Ovary (tissue), 9 donors: ENCODE results near the gene SMC1B. TPM values are rescaled to one million over a fixed set of nuclear protein-coding genes. Genes with fewer than 3 reads are reported as not detected.

ENCODE experiments used
- DNase-seq, 5 donors: peaks; one replicate each; pipeline ENCODE4 v3.0.0-alpha.2; 2019 to 2020
- H3K27ac ChIP-seq, 2 donors: fragments of 200-600 bp; one replicate each; pipeline versions ENCODE4 v1.5.1 to v1.8.0; 2019 to 2022
- H3K27me3 ChIP-seq: fragments of 200-600 bp; one replicate; pipeline ENCODE4 v1.8.0; 2022
- H3K36me3 ChIP-seq: fragments of 200-600 bp; sonication (generic); one replicate; pipeline ENCODE4 v1.5.1; 2019
- H3K4me1 ChIP-seq: one replicate; pipeline ENCODE4 v1.8.1; 2013; ENCODE audit warnings: mild to moderate bottlenecking, moderate library complexity; ENCODE audit not compliant: insufficient read depth
- H3K4me3 ChIP-seq: fragments of 200-600 bp; sonication (generic); one replicate; pipeline ENCODE4 v1.5.1; 2017
- H3K9me3 ChIP-seq, 2 donors: fragments of 200-600 bp in 1 of 2; sonication (generic) in 1 of 2; one replicate each; pipeline versions ENCODE4 v1.5.1 to v1.8.1; 2013 to 2019; ENCODE audit warnings: mild to moderate bottlenecking in 1 of 2, moderate library complexity in 1 of 2
- EP300 ChIP-seq: sonication (generic); formaldehyde crosslinking; IDR thresholded peaks from one replicate; pipeline ENCODE4 v1.6.1; 2017; ENCODE audit warnings: antibody characterized with exemption
- POLR2A ChIP-seq: fragments of 450-650 bp; IDR thresholded peaks from one replicate; pipeline ENCODE4 v1.6.1; 2017; ENCODE audit warnings: antibody characterized with exemption, mild to moderate bottlenecking, moderate library complexity
- WGBS, 3 donors: extraction: QIAGEN DNeasy Blood & Tissue Kit in 1 of 3; methylation state at CpG; one replicate each; pipeline versions ENCODE4 v1.1.5 to v1.1.7; 2013 to 2017; 5-methylcytosine and 5-hydroxymethylcytosine counted together
- intact Hi-C, 4 donors: fragments of 100-400 bp; cut with DNase I; formaldehyde crosslinking; loops; one replicate each; pipeline versions ENCODE4 v1.11.0 to v1.15.1; 2022 to 2023
- polyA plus RNA-seq, 2 donors: library from polyadenylated mRNA; stranded (reverse); fragments of 200-250 nt in 1 of 2; fragments of 350-450 nt in 1 of 2; fragmentation: Illumina TruSeq in 1 of 2; extraction: RNeasy Lipid Tissue Mini Kit (QIAGEN cat#74804) in 1 of 2; gene quantifications; one replicate each; pipeline ENCODE4 v1.2.3, GENCODE V29; 2013 to 2014
- total RNA-seq, 7 donors: library from RNA; depleted of rRNA in 2 of 7; stranded (reverse); fragments of >200 nt in 2 of 7; fragmentation: NEBNext Ultra II Directional in 3 of 7; extraction: Animal tissue kit (Norgen Biotek cat#: 25700) in 3 of 7; gene quantifications; one replicate each; pipeline versions ENCODE4 v1.1.0 to v1.2.4, GENCODE V29; 2016 to 2023
- TF ChIP-seq, protein P1 (sequence below), 3 donors: fragments of 450-650 bp in 2 of 3; fragments of 200-600 bp in 1 of 3; IDR thresholded peaks; one replicate each; pipeline versions ENCODE4 v1.5.1 to v1.8.0; 2016 to 2022; ENCODE audit warnings: antibody characterized with exemption in 3 of 3, mild to moderate bottlenecking in 1 of 3
- donor health status: DM: no; HTN: no; CAD: no; lungs with moderate emphysema.
- donor health status: DM: no; HTN: no; CAD: no.
- donor health status: Bipolar disorder and iron deficiency.
- donor health status: DM: yes; HTN: yes; CAD: no.
- donor health status: DM: no; HTN: no; CAD: no.
- donor health status: DM: yes; HTN: yes; CAD: no.

The SMC1B gene
- total and polyA plus RNA-seq, 9 donors = 0.04 to 0.05 TPM; not detected in 7

DNA sequence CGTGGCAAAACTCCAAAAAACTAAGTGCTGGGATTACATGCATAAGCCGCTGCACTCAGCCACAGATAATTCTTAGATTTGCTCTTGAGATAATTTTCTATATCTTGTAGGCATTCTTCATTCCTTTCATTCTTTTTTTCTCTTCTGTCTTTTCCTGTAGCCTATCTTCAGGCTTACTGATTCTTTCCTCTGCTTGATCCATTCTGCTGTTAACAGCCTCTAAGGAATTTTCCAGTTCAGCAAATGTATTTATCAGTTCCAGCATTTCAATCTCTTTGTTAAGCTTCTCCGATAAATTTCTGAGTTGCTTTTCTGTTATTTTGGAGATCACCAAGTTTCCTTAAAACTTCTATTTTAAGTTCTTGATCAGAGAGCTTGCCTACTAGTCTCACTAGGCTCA, 46.7 kb downstream of the SMC1B start:
- TF ChIP-seq, protein P1, sequence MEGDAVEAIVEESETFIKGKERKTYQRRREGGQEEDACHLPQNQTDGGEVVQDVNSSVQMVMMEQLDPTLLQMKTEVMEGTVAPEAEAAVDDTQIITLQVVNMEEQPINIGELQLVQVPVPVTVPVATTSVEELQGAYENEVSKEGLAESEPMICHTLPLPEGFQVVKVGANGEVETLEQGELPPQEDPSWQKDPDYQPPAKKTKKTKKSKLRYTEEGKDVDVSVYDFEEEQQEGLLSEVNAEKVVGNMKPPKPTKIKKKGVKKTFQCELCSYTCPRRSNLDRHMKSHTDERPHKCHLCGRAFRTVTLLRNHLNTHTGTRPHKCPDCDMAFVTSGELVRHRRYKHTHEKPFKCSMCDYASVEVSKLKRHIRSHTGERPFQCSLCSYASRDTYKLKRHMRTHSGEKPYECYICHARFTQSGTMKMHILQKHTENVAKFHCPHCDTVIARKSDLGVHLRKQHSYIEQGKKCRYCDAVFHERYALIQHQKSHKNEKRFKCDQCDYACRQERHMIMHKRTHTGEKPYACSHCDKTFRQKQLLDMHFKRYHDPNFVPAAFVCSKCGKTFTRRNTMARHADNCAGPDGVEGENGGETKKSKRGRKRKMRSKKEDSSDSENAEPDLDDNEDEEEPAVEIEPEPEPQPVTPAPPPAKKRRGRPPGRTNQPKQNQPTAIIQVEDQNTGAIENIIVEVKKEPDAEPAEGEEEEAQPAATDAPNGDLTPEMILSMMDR (IDR thresholded peaks at IDR 0.05) = no peak
- TF ChIP-seq EP300 (no peak), POLR2A (no peak)
- H3K36me3 ChIP-seq = no peaks in the 10 kb centered on the region
- no peak for DNase-seq
- 84 to 86% (median 84%) methylated on average over 3 of the region's 3 CpGs for WGBS, 3 donors
- no peaks in the 10 kb centered on the region for H3K4me1 ChIP-seq
- H3K27me3 ChIP-seq = no peaks in the 10 kb centered on the region
- no peak overlapping the region for H3K27ac ChIP-seq
- peaks cover 0 to 7% of the 10 kb centered on the region in 2 donors for H3K9me3 ChIP-seq
- intact Hi-C loops = no loop called here
- H3K4me3 ChIP-seq = no peak overlapping the region

DNA sequence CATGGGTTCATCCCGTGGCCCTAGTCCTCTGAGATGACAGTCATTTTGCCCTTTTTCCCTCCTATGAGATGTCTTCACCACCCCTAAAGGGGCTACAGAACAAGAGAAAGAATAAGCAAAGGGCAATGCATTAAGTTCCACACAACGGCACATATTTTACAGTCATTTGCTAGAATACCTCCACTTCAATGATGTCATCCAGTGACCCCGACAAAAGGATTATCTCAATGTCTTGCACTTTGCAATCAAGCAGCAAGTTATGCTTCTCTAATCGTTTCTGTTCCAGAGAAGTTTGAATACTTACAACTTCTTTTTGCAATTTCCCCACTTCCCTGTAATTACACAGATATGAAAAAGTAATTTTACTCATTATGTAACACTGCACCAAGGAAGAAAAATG, 53.8 kb downstream of the SMC1B start:
- Histone ChIP-seq H3K4me1 (no peaks in the 10 kb centered on the region), H3K9me3 (no peaks in the 10 kb centered on the region), H3K27ac (no peak overlapping the region), H3K36me3 (no peaks in the 10 kb centered on the region), H3K27me3 (no peaks in the 10 kb centered on the region), H3K4me3 (no peak overlapping the region)
- intact Hi-C loops = no loop called here
- no peak for DNase-seq
- TF ChIP-seq POLR2A (no peak), EP300 (no peak)
- TF ChIP-seq, protein P1 (IDR thresholded peaks at IDR 0.05) = no peak
- WGBS, 3 donors = 49 to 57% (median 52%) methylated on average over 4 of the region's 4 CpGs

DNA sequence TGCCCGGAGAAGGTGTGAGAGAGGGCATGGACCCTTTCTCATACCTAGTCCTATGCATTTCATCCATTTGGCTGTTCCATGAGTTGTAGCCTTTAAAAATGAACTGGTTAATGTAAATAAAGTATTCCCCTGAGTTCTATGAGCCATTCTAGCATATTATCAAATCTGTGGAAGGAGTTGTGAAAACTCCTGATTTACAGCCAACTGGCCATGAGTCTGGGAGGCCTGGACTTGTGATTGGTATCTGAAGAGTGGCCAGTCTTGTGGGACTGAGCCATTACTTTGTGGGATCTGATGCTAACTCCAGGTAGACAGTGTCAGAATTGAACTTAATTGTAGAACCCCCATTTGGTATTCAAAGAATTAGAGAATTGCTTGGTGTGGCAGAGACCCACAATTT, 55.3 kb downstream of the SMC1B start:
- no peak overlapping the region for H3K27ac ChIP-seq
- H3K27me3 ChIP-seq = no peaks in the 10 kb centered on the region
- 91 to 92% (median 91%) methylated on average over 1 of the region's 1 CpG for WGBS, 3 donors
- H3K4me1 ChIP-seq = no peaks in the 10 kb centered on the region
- TF ChIP-seq EP300 (no peak), POLR2A (no peak)
- TF ChIP-seq, protein P1 (IDR thresholded peaks at IDR 0.05) = no peak
- intact Hi-C loops = no loop called here
- no peak overlapping the region for H3K4me3 ChIP-seq
- H3K9me3 ChIP-seq = no peaks in the 10 kb centered on the region
- H3K36me3 ChIP-seq = no peaks in the 10 kb centered on the region
- DNase-seq = no peak

DNA sequence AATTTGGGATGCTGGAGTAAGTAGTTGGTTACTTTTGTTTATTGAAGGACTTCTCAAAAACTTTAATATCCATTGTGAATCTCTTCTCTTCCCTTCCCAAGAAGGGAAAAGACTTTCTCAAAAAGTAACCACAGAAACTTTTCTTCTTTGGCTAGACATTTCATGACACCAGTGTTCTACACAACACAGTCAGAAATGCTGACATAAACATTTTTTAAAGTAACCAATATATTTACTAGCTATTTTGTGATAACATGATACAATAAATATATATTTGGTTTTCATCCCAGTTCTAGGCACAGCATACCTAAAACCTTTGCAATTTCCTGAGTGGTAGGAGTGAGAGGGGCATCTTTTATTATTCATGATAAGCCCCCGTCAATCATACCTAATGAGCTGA, 55.9 kb downstream of the SMC1B start:
- Histone ChIP-seq H3K4me1 (no peaks in the 10 kb centered on the region), H3K4me3 (no peak overlapping the region), H3K36me3 (no peaks in the 10 kb centered on the region), H3K27ac (no peak overlapping the region), H3K27me3 (no peaks in the 10 kb centered on the region), H3K9me3 (no peaks in the 10 kb centered on the region)
- no peak for DNase-seq
- TF ChIP-seq EP300 (no peak), POLR2A (no peak)
- TF ChIP-seq, protein P1 (IDR thresholded peaks at IDR 0.05) = no peak
- intact Hi-C loops = no loop called here
- 90 to 95% (median 91%) methylated on average over 1 of the region's 1 CpG for WGBS, 3 donors
